Measurements from ENCODE around the gene COLQ.
"Not testable (repeated sequence)": the region's sequence is repeated elsewhere in the genome, so short reads cannot be mapped to it uniquely, and the experiment has no call there.

Gene COLQ

DNA sequence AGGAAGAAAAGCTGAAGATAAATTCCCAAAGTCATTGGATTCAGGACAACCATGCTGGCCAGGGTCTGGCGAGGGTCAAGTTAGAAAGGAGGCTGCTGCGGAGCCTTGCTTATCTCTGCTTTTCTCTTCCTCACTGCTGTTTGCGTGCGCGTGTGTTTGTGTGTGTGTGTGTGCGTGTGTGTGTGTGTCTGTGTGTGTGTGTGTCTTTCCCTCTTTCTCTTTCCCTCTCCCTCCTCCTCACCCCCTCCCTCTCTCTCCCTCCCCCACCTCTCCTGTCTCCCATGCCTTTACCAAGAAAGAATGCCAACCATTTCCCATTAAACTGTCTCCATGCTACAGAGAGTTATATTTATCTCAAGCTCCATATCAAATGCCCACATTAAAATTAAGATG lies at the start of gene COLQ:
TSS of gene COLQ (minus strand) at position 134 of the 393 bp plus-strand sequence. CDS start at position 53, 81 bp downstream.
- no peak for DNase-seq

DNA sequence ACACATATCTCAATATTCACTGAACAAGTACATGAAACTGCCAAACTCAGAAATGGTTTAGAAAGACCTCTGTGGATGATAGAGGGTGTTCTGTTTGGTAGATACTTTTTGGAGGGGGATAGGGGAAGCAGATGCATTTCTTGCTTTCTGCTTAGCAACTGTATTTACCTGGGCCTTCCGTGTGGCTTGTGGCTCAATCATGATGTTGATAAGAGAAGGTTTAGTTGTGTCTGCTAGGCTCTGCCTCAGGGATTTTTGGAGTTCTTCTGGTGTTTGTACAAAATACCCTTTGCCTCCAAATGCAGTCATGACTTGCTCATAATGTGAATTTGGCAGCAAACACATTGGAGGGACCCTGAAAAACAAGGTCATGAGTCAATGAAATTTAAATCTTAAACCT lies 41.7 kb upstream of the COLQ start:
- DNase-seq = no peak

DNA sequence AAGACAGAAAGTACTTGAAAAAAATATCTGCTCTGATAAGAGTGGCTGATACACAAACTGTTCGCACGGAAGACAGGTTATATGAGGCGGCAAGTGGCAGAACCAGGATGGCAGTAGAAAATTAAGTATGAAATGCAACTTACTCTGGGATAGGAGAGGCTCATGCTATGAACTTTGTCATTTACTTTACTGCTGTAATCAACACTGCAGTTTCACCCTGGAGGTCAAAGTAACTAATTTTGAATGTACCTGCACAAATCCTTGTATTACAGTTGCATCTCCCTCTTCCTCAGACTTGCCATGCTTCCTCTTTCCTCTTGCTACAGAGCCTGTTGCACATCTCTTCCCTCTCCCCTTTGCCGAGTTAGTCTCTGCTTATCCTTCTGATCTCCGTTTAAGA lies 41.1 kb upstream of the COLQ start:
- no peak for DNase-seq

DNA sequence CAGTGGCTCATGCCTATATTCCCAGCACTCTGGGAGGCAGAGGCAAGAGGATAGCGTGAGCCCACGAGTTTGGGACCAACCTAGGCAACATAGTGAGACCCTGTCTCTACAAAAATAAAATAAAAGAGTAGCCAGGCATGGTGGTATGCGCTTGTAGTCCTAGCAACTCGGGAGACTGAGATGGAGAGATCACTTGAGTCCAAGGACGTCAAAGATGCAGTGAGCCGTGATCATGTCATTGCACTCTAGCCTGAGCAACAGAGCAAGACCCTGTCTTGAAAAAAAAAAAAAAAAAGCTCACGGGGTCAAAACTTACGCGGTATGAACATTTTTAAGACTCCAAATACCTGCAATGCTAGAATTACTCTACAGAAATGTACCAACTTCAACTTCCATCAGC lies 37.1 kb upstream of the COLQ start:
- DNase-seq = no peak

DNA sequence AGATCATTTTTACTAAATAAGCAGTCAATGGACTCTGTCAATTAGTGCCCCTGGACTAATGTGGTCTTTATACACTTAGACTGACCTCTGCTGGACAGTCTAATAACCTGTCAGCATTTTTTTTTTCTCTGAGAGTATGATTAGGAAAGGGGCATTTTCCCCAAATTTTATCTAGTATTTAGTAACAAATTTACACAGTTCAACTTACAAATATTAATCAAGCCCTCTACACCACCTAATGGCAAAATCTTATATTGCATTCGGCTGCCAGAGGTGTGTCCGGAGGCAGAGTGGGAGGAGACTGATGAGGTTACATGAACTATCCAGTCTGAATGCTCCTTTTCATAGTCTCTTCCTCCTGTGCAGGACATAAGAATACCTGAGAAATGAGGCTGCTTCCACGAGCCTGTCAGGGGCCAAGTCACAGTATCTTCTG lies 36.0 kb upstream of the COLQ start:
- DNase-seq = peak; percentile 49 to 67

DNA sequence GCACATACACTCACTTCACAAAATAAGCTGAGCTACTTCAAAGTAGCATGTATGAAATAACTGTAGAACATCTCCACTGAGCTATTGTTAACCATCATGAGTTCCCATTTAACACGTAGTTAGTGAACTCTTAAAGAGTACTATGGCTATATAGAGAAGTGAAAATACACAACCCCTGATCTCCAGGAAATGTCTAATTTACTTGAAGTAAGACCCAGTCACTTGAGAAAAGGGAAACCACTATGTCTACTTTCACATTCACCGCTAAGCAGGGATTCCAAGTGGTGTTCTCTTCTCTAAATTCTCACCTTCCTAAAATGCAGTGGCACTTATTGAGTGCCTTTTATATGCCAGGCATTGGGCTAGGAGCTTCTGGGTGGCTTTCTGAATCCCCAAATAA lies 35.0 kb upstream of the COLQ start:
- no peak for DNase-seq

DNA sequence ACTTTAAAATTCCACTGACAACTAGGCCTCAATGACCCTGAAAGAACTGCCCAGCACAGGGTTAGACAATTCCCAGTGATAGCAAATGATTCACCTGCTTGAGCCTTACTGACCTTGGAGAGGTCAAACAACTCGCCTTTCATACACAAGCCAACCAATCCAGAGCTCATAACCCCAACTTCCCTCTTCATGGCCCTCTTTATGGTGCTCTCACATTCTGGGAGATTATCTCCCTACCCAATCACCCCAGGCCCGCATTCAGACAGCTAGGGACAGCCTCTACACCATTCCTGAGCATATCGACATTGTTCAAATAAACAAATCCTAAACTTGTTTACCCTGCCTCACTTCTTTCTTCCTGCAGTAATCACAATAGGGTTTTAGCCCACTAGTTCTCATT lies 32.2 kb upstream of the COLQ start:
- no peak for DNase-seq

DNA sequence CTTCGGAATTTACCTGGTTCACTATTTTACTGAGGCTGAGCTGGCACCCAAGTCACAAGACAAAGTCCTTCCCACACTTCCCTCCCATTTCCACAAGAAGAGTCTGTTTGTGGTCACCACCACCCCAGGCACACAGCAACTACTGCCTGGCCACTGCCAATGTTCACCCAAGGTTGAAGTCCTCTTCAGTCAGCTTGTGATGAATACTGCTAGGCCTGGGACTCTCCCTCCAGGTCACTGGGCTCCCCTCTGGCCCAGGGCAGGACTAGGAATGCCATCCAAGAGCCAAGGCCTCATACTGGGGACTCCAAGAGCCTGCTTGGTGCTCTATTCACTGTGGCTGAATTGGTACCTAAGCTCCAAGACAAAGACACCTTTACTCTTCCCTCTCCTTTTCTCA lies 30.4 kb upstream of the COLQ start:
- DNase-seq = no peak

DNA sequence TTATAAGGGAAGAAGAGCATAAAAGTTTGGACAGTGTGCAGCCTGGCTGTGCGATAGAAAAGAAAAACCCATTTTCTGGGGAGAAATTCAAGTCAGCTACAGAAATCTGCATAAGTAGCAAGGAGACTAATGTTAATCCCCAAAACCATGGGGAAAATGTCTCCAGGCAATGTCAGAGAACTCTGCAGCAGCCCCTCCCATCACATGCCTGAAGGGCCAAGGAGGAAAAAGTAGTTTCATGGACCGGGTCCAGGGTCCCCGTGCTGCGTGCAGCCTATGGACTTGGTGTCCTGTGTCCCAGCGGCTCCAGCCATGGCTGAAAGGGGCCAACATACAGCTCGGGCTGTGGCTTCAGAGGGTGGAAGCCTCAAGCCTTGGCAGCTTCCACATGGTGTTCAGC lies 28.3 kb upstream of the COLQ start:
- DNase-seq = no peak

DNA sequence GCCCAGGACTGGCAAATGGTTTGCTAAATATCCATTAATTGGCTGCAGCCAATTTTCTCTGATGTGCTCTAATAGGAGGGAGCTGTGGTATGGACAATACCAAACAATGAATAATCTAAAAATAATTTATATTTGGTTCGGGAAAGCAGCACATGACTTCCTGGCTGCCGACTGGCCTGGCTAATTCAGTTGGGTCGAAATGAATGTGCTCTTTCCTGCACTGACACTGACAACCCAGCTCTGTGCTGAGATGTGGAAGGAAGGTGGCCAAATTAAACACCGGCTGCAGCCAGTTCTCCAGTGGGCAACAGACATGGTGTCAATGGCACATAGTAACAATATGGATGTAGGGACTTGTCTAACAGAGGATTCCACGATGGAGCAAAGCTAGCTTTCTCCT lies 21.1 kb upstream of the COLQ start:
- no peak for DNase-seq

DNA sequence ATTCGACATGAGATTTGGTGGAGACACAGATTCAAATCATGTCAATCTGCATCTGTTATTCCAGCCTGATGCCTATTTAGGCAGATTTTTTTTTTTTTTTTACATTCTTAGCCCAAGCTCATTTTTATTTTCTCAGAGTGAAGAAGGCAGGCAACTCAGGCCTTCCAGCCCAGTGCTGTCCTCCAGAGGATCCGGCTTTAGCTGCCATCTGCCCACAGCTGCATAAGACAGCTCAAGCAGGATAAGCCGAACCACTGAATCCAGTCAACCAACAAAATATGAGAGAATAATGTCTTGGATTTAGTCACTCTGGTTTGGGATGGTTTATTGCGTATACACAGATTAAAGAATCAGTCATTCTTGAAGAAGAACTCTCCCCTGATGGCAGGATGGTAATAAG lies 19.9 kb upstream of the COLQ start:
- no peak for DNase-seq

DNA sequence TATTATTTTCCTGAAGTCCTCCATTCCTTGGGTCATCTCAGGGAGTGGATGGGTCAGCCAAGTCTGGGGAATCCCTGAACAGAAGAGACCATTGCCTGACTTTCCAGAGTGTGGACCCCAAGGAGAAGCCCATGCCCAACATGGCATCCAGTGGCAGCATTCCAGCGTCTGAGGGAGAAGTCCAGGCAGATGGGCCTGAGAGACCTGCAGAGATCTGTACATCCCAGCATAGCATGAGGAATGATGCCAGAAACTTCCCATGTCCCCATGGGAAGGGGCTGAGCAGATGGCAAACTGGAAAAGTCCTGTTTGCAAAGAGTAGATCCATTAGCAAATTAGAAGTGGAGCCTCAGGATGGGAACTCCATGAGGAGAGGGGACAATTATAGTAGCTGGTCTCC lies 17.6 kb upstream of the COLQ start:
- no peak for DNase-seq

DNA sequence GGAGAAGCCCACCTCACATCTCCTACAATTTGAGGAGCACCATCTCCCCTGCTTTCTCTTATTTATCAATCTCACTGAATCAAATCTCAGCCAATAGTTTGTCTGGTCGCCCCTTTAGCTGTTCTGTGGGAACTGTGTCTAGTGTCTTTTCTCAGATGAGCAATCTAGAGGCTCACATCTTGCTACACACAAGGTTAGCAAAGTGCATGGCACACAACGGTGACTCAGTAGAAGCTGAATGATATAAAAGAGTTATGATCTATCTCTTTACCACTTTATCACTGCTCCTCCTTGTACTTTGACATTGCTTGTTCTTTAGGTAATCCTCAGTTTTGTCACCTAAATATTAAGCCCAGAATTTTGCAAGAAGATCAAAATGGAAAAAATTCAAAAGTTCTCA lies 16.8 kb upstream of the COLQ start:
- no peak for DNase-seq

DNA sequence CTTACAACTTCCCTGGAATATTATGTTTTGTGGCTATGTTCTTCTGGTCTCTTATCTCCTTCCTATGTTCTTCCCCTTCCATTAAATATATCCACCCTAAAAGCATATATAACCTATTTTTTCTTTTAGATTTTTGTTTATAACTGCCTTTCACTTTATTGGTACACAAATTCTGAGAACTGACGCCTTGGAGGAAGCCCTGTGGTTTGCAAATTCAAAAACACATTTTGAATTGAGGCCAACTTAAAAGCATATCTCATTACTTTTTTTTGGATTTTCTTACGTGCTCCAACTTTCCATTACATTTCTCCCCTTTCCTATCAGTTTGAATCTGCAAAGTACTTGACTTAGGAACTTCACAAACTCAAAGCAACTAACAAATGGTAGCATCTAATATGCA lies 15.3 kb upstream of the COLQ start:
- DNase-seq = no peak

DNA sequence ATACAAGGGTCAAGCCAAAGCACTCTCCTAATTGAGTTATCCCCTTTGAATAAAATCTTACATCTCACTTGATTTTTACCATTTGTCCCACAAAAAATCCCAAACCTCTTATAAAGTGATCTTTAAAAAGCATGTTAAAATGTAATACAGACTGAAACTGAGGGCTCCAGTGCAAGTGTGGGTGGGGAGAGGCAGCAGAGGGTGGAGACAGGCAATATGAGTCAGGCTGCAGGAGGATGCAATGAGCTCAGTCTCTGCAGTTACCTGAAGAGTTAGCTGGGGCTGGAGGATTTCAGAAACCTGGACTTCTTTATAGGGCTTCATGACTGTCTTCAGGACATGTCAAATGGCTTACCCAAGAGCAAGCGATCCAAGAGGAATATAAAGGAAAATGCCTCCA lies 14.2 kb upstream of the COLQ start:
- no peak for DNase-seq

DNA sequence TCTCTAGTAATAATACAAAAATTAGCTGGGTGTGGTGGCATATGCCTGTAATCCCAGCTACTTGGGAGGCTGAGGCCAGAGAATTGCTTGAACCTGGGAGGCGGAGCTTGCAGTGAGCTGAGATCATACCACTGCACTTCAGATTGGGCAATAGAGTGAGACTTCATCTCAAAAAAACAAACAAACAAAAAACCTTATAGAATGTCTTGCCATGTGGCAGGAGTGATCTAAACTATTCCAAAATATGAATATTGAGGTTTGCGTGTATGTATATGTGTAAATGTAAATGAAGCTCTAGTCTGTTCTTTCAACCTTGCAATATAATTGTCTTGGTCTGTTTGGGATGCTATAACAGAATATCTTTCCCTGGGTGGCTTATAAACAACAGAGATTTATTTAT lies 11.1 kb upstream of the COLQ start:
- DNase-seq = not testable (repeated sequence)

DNA sequence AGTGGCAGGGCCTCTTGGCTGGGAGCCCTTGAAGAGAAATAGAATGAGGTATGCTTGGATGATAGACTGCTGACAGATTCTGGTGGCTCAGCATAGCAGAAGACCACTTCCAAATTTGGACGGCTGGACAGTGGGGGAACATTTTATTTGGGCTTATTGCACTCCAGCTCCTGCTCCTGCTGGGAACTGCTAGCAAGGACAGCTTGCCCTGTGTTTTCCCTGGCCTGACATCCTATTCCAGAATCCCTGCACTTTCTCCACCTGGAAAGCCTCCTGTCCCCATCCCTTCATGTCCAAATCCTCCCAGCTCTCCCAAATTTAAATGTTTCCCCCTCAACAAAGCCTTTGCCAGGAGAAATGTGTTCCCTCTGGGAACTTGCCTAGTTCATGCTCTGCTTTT lies 9.8 kb upstream of the COLQ start:
- DNase-seq = no peak

DNA sequence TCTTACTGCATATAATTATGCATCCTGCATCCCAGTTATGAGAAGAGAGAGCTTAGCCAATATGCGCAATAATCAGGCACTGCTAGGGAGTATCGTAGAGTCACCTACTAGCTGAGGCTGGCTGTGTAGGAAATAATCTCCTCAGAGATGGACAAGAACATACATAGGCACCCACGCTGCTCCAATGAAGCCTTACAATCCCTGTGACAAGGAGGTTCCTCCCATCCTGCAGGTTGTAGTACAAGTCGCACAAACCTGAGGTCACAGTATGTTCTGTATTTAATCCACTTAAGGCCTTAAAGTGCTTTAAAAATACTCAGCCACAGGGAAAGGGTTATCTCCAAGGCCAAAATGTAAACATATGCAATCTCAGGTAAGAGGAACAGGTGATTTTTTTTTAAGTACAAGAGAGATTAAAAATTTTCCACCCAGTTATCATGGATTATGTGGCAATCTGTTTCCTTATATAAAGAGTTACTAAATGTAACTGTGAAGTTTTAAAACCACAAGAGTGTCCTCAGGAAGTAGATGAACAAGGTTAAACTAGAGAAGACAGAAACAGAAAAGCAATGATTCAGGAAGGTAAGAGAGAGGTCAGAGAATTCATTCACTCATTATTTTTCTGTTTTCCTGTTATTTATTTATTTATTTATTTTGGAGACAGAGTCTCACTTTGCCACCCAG lies 7.5 kb upstream of the COLQ start:
- DNase-seq = no peak

DNA sequence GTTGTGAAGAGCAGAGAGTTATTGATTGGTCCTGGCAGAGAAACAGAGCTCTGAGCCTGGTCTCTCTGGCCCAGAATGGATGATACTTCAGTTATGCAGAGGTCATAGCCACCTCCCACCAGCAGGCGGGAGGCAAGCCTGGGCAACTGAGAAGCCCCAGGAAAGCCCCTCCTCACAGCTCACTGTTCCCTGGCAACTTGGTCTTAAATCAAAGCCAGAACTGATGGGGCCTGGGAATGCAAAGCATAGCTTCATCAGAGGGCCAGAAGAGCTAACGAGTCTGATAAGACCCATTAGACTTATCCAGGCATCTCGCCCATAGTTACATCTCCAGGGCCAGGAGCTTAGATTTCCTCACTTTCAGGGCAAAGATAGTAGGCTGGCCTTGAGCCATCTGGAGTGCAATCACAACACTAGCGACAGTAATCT lies 5.5 kb upstream of the COLQ start:
- no peak for DNase-seq

DNA sequence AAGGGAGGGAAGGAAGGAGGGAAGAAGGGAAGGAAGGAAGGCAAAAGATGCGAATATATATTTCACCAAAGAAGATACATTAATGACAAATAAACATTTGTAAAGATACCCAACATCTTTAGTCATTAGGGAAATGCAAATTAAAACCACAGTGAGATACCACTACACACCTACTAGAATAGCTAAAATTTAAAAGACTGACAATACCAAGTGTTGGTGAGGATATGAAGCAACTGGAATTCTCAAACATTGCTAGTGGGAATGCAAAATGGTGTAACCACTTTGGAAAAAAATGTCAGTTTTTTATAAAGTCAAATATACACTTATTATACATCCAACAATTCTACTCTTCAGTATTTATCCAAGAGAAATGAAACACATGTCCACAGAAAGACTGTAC lies 4.3 kb upstream of the COLQ start:
- no peak for DNase-seq

DNA sequence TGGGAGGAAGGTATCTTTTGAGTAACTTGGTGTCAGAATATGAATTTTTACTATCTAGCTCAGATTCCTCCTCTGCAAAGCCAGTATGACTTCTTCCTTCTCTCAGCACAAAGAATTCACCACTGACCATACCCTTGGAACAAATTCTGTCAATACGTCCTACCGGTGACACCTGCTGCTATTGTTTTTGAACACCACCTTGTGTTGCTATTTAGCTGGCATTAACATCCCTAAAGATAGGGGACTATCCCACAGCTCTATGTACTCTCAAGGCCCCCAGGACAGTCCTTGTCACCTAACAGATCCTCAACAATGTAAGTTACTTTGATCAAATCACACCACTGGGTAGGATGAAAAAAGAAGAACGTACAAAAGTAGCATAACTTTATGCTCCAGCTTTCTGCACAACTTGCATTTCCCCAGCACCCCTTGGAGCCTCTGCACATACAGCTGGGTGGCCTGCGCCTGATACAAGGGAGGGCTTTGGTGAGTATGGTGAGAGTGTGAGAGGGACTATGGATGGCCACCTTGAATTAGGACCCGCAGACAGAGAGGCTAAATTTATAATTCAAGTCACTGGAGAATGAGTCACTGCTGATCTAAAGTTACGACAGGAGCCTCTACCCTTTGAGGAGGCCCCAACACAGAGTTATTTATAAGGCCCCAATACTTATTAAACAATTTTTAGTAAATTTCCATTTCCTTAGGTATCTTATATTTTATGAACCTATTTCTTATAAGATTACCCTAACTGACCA lies 2.3 kb upstream of the COLQ start:
- no peak for DNase-seq

DNA sequence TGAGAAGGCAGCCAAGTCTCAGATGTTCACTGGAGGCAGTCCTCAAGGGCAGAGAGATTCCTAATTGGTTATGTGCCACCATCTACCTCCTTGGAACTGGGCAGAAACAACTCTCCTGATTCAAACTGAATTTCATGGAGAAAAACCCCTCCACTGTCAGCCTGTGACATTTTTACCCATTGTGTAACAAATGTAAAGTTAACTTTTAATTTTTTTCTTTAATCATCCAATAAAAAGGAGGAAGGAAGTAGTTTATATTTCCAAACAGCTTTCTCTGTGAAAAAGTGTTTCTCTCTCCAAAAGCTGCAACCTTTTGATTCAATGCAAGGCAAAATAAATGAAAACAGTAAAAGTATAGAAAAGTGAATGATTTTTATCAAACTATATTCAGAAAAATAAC lies 510 bp upstream of the COLQ start:
- no peak for DNase-seq

DNA sequence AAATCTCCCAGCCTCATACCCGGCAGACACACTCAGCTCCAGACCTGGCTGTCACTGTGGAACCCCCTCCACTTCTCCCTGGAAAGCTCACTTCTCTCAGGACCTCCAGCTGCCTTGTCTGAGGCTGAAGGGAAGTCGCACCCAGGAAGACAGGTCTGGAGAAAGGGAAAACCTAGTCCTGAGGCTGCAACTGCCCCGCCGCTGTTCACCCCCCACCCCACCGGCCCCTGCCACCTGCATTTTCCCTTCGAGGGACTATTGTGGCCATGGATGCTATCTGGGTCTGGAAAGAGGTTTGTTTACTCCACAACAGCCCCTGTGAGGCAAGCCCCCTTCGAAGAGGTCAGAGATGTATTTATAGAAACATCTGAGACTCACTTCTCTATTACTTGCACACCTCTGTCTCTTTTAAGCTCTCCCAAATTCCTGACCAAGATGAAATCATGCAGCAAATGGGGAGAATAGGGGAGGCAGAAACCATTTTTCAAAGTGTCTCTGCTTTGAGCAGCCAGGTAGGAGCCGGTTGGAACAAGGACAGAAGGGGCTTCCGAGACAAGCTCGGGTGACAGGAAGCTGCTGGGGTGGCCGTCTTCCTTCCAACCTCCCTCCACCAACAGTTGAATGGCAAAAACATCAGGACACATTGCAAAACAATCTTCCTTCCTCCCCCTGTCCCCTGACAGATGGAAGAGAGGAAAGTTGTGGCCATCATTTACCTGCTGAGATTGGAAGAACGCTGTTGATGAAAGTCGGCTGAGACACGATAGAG lies 518 bp downstream of the COLQ start:
- DNase-seq = no peak

DNA sequence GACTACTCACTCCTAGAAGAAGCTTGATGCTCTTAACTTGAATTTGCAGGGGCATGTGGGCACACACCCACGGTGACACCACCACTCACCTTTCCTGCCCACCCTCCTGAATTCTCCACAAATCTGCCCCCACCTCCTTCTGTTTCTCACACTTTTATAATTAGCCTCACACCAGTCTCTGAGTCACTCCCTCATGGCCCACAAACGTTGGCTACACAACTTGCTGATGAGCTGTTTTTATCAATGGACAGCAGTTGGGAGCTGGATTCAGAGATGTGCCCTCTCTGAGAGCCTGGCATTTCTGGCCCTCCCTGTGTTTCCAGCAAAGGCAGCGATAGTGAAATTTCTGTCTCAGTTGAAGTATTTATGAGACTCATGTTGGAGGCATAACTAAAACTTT lies 1.3 kb downstream of the COLQ start:
- no peak for DNase-seq

All from NCI-H526 (cell line).